ENCODE measurements around the gene UQCR10.
"Not testable (repeated sequence)": the region's sequence is repeated elsewhere in the genome, so short reads cannot be mapped to it uniquely, and the experiment has no call there.

Gene UQCR10

GRCh38 chr22:29737251-29738117 lies 29.7 kb upstream of the UQCR10 start:
- peak in 20 of 56 donors; percentile 2 to 63 (median 22) for DNase-seq

GRCh38 chr22:29738118-29738815 lies 28.9 kb upstream of the UQCR10 start:
- DNase-seq: no peak

- no peak for DNase-seq
Observed at GRCh38 chr22:29739346-29739875, 27.8 kb upstream of the UQCR10 start.

- DNase-seq: no peak
Observed at GRCh38 chr22:29740216-29740615, 27.0 kb upstream of the UQCR10 start.

- DNase-seq: no peak
Observed at GRCh38 chr22:29741926-29742325, 25.2 kb upstream of the UQCR10 start.

- no peak for DNase-seq
Observed at GRCh38 chr22:29742326-29742725, 24.8 kb upstream of the UQCR10 start.

GRCh38 chr22:29744902-29745301 lies 22.3 kb upstream of the UQCR10 start:
- DNase-seq: peak in 3 of 56 donors; percentile 9 to 19 (median 9)

GRCh38 chr22:29747832-29748231 lies 19.3 kb upstream of the UQCR10 start:
- no peak for DNase-seq

GRCh38 chr22:29748248-29748893 lies 18.8 kb upstream of the UQCR10 start:
- no peak for DNase-seq

GRCh38 chr22:29750029-29750428 lies 17.1 kb upstream of the UQCR10 start:
- DNase-seq: no peak

- DNase-seq: no peak
Observed at GRCh38 chr22:29750559-29751538, 16.3 kb upstream of the UQCR10 start.

- DNase-seq: no peak
Observed at GRCh38 chr22:29751669-29752068, 15.5 kb upstream of the UQCR10 start.

GRCh38 chr22:29753808-29754657 lies 13.1 kb upstream of the UQCR10 start:
- no peak for DNase-seq

- DNase-seq: not testable (repeated sequence)
Observed at GRCh38 chr22:29754658-29755395, 12.3 kb upstream of the UQCR10 start.

- DNase-seq: no peak
Observed at GRCh38 chr22:29755889-29756288, 11.3 kb upstream of the UQCR10 start.

GRCh38 chr22:29756341-29756740 lies 10.8 kb upstream of the UQCR10 start:
- no peak for DNase-seq

GRCh38 chr22:29757096-29757495 lies 10.1 kb upstream of the UQCR10 start:
- DNase-seq: no peak

- no peak for DNase-seq
Observed at GRCh38 chr22:29758068-29758622, 9.0 kb upstream of the UQCR10 start.

- no peak for DNase-seq
Observed at GRCh38 chr22:29758959-29759358, 8.2 kb upstream of the UQCR10 start.
